SJSA1 (cell line): ENCODE measurements around the gene RIC8B. TPM values are rescaled to one million over a fixed set of nuclear protein-coding genes. Genes with fewer than 3 reads are reported as not detected.
"Not testable (repeated sequence)": the region's sequence is repeated elsewhere in the genome, so short reads cannot be mapped to it uniquely, and the experiment has no call there.

Source experiments
- DNase-seq, 2 experiments: peaks; one replicate each; pipeline ENCODE4 v3.0.0-alpha.2; 2015 to 2020; ENCODE audit warnings: low spot score in 2 of 2, low read depth in 1 of 2
- H3K27ac ChIP-seq: fragments of 250-450 bp; sonication (Bioruptor Pico); 2 replicates; pipeline ENCODE4 v1.5.1; 2020; ENCODE audit warnings: mild to moderate bottlenecking, moderate library complexity
- H3K27me3 ChIP-seq: fragments of 250-450 bp; sonication (Bioruptor Pico); replicated peaks from 2 replicates; pipeline ENCODE4 v1.5.1; 2020; ENCODE audit warnings: mild to moderate bottlenecking, moderate library complexity
- H3K36me3 ChIP-seq: fragments of 250-450 bp; sonication (Bioruptor Pico); 2 replicates; pipeline ENCODE4 v1.5.1; 2020; ENCODE audit warnings: mild to moderate bottlenecking
- H3K4me1 ChIP-seq: fragments of 250-450 bp; sonication (Bioruptor Pico); replicated peaks from 2 replicates; pipeline ENCODE4 v1.6.1; 2021; ENCODE audit warnings: mild to moderate bottlenecking
- H3K4me3 ChIP-seq: fragments of 250-450 bp; sonication (Bioruptor Pico); 2 replicates; pipeline ENCODE4 v1.5.1; 2020; ENCODE audit warnings: mild to moderate bottlenecking
- H3K9me3 ChIP-seq: fragments of 250-450 bp; sonication (Bioruptor Pico); replicated peaks from 2 replicates; pipeline ENCODE4 v1.5.1; 2020; ENCODE audit warnings: mild to moderate bottlenecking
- total RNA-seq: library from RNA; depleted of rRNA; stranded (reverse); fragments of >200 nt; shearing (Covaris generic); gene quantifications from 2 replicates; pipeline ENCODE4 v1.2.3, GENCODE V29; 2014; rRNA removed

The RIC8B gene
- total RNA-seq, 1 experiment from 2014 or later, result 14.0 TPM

GRCh38 chr12:106915635-106916026, 141.1 kb downstream of the RIC8B start:
- no peaks in the 10 kb centered on the region for H3K27me3 ChIP-seq
- no peaks in the 10 kb centered on the region for H3K4me1 ChIP-seq
- no peaks in the 10 kb centered on the region for H3K9me3 ChIP-seq
- no peak overlapping the region for H3K27ac ChIP-seq
- no peak for DNase-seq
- no peaks in the 10 kb centered on the region for H3K36me3 ChIP-seq
- H3K4me3 ChIP-seq, result no peak overlapping the region

- DNase-seq, result no peak
- H3K27me3 ChIP-seq, result no peaks in the 10 kb centered on the region
- H3K27ac ChIP-seq, result no peak overlapping the region
- H3K4me3 ChIP-seq, result no peak overlapping the region
- no peaks in the 10 kb centered on the region for H3K36me3 ChIP-seq
- H3K4me1 ChIP-seq, result no peaks in the 10 kb centered on the region
- no peaks in the 10 kb centered on the region for H3K9me3 ChIP-seq
Observed at GRCh38 chr12:106917503-106917902, 143.0 kb downstream of the RIC8B start.

GRCh38 chr12:106918746-106919145, 144.3 kb downstream of the RIC8B start:
- Histone ChIP-seq H3K4me1 (no peaks in the 10 kb centered on the region), H3K27me3 (no peaks in the 10 kb centered on the region), H3K4me3 (no peak overlapping the region), H3K9me3 (no peaks in the 10 kb centered on the region), H3K36me3 (no peaks in the 10 kb centered on the region), H3K27ac (no peak overlapping the region)
- DNase-seq, result peak in 1 of 2 experiments; percentile 11

GRCh38 chr12:106919910-106920544, 145.5 kb downstream of the RIC8B start:
- no peaks in the 10 kb centered on the region for H3K27me3 ChIP-seq
- no peaks in the 10 kb centered on the region for H3K9me3 ChIP-seq
- H3K36me3 ChIP-seq, result no peaks in the 10 kb centered on the region
- DNase-seq, result peak in 1 of 2 experiments; percentile 25
- no peaks in the 10 kb centered on the region for H3K4me1 ChIP-seq
- no peak overlapping the region for H3K4me3 ChIP-seq
- H3K27ac ChIP-seq, result no peak overlapping the region

GRCh38 chr12:106921976-106922375, 147.5 kb downstream of the RIC8B start:
- H3K9me3 ChIP-seq, H3K27ac ChIP-seq, DNase-seq, H3K36me3 ChIP-seq, H3K4me1 ChIP-seq, H3K4me3 ChIP-seq, H3K27me3 ChIP-seq: not testable (repeated sequence)

- not testable (repeated sequence) for H3K4me3 ChIP-seq, H3K9me3 ChIP-seq, H3K36me3 ChIP-seq, H3K4me1 ChIP-seq, H3K27ac ChIP-seq, H3K27me3 ChIP-seq, DNase-seq
Observed at GRCh38 chr12:106923594-106923993, 149.1 kb downstream of the RIC8B start.

GRCh38 chr12:106924268-106924861, 149.9 kb downstream of the RIC8B start:
- H3K36me3 ChIP-seq, result no peaks in the 10 kb centered on the region
- H3K27me3 ChIP-seq, result no peaks in the 10 kb centered on the region
- DNase-seq, result no peak
- H3K4me1 ChIP-seq, result no peaks in the 10 kb centered on the region
- H3K27ac ChIP-seq, result no peak overlapping the region
- no peaks in the 10 kb centered on the region for H3K9me3 ChIP-seq
- H3K4me3 ChIP-seq, result no peak overlapping the region

- Histone ChIP-seq H3K27me3 (no peaks in the 10 kb centered on the region), H3K9me3 (no peaks in the 10 kb centered on the region), H3K36me3 (no peaks in the 10 kb centered on the region), H3K4me3 (no peak overlapping the region), H3K27ac (no peak overlapping the region), H3K4me1 (no peaks in the 10 kb centered on the region)
- DNase-seq, result no peak
Observed at GRCh38 chr12:106926657-106927056, 152.2 kb downstream of the RIC8B start.

- H3K4me3 ChIP-seq, result no peak overlapping the region
- H3K9me3 ChIP-seq, result no peaks in the 10 kb centered on the region
- DNase-seq, result no peak
- no peaks in the 10 kb centered on the region for H3K27me3 ChIP-seq
- H3K4me1 ChIP-seq, result no peaks in the 10 kb centered on the region
- H3K27ac ChIP-seq, result no peak overlapping the region
- no peaks in the 10 kb centered on the region for H3K36me3 ChIP-seq
Observed at GRCh38 chr12:106934277-106934676, 159.8 kb downstream of the RIC8B start.

Other genes with a start within 250 kb of the RIC8B start
- gene RFX4, start 191.7 kb upstream of the RIC8B start, total RNA-seq, result not detected in 2 replicates
- 76.0 and 77.9 TPM in 2 replicates for gene TMEM263, start 181.2 kb downstream of the RIC8B start, total RNA-seq
- 11.9 and 15.4 TPM in 2 replicates for gene MTERF2, start 212.5 kb downstream of the RIC8B start, total RNA-seq